ENCODE data around the gene DHX34. TPM values are rescaled to one million over a fixed set of nuclear protein-coding genes. Genes with fewer than 3 reads are reported as not detected.
A peak's percentile ranks its signal among the peaks of the same experiment; 100 is the strongest.

Gene DHX34
- total RNA-seq, 1 donor from 2014 or later, result 31.7 TPM

- Mint-ChIP-seq H3K27me3 (ENCODE audit: low read depth) (no peaks in the 10 kb centered on the region), H3K27ac (no peak overlapping the region), H3K4me1 (peaks cover 19% of the 10 kb centered on the region), H3K4me3 (no peak overlapping the region), H3K9me3 (no peaks in the 10 kb centered on the region), H3K36me3 (peaks cover 23% of the 10 kb centered on the region)
- no peak for TF ChIP-seq CTCF (IDR thresholded peaks at IDR 0.05; ENCODE audit: unreplicated experiment)
- no peak for DNase-seq (ENCODE audit: low spot score in 2 of 2, unreplicated experiment in 2 of 2)
Measured at GRCh38 chr19:47413941-47414340, 64.8 kb downstream of the DHX34 start.

GRCh38 chr19:47414469-47414868 is 65.4 kb downstream of the DHX34 start:
- Mint-ChIP-seq H3K27me3 (ENCODE audit: low read depth) (no peaks in the 10 kb centered on the region), H3K27ac (no peak overlapping the region), H3K4me1 (peaks cover 19% of the 10 kb centered on the region), H3K9me3 (no peaks in the 10 kb centered on the region), H3K4me3 (no peak overlapping the region), H3K36me3 (peaks cover 19% of the 10 kb centered on the region)
- no peak for DNase-seq (ENCODE audit: low spot score in 2 of 2, unreplicated experiment in 2 of 2)
- no peak for TF ChIP-seq CTCF (IDR thresholded peaks at IDR 0.05; ENCODE audit: unreplicated experiment)

GRCh38 chr19:47415953-47416642 is 67.0 kb downstream of the DHX34 start:
- no peak for TF ChIP-seq CTCF (IDR thresholded peaks at IDR 0.05; ENCODE audit: unreplicated experiment)
- Mint-ChIP-seq H3K27me3 (ENCODE audit: low read depth) (peaks cover 2% of the 10 kb centered on the region), H3K4me1 (peaks cover 35% of the 10 kb centered on the region), H3K36me3 (peaks cover 19% of the 10 kb centered on the region), H3K4me3 (peak overlapping the region; percentile 87), H3K9me3 (no peaks in the 10 kb centered on the region), H3K27ac (no peak overlapping the region)
- DNase-seq (ENCODE audit: low spot score in 2 of 2, unreplicated experiment in 2 of 2), result no peak

- Mint-ChIP-seq H3K36me3 (peaks cover 19% of the 10 kb centered on the region), H3K27me3 (ENCODE audit: low read depth) (peaks cover 2% of the 10 kb centered on the region), H3K27ac (no peak overlapping the region), H3K4me3 (peak overlapping the region; percentile 87), H3K9me3 (no peaks in the 10 kb centered on the region), H3K4me1 (peaks cover 40% of the 10 kb centered on the region)
- no peak for DNase-seq (ENCODE audit: low spot score in 2 of 2, unreplicated experiment in 2 of 2)
- TF ChIP-seq CTCF (IDR thresholded peaks at IDR 0.05; ENCODE audit: unreplicated experiment), result no peak
Measured at GRCh38 chr19:47416643-47416985, 67.5 kb downstream of the DHX34 start.

GRCh38 chr19:47417107-47417745 is 68.1 kb downstream of the DHX34 start:
- Mint-ChIP-seq H3K36me3 (peaks cover 19% of the 10 kb centered on the region), H3K27ac (peak overlapping the region; percentile 30), H3K27me3 (ENCODE audit: low read depth) (peaks cover 2% of the 10 kb centered on the region), H3K4me3 (peak overlapping the region; percentile 87), H3K4me1 (peaks cover 45% of the 10 kb centered on the region), H3K9me3 (no peaks in the 10 kb centered on the region)
- no peak for TF ChIP-seq CTCF (IDR thresholded peaks at IDR 0.05; ENCODE audit: unreplicated experiment)
- DNase-seq (ENCODE audit: low spot score in 2 of 2, unreplicated experiment in 2 of 2), result no peak

Measured in mesothelial cell of epicardium (in vitro differentiated cells).